SK-N-SH (cell line): ENCODE data around the gene KIAA0040. TPM values are rescaled to one million over a fixed set of nuclear protein-coding genes. Genes with fewer than 3 reads are reported as not detected.

ENCODE experiments used
- CTCF ChIA-PET: fragments of 300-600, 350-600 bp; formaldehyde crosslinking; extraction: SDS; loops from one replicate; lab custom pipeline; 2021; lab: Yijun Ruan, JAX
- POLR2A ChIA-PET: fragments of 350-600 bp; sonication (Branson Sonifier 250); formaldehyde crosslinking; extraction: SDS; loops from one replicate; lab custom pipeline; 2020; ENCODE audit warnings: antibody characterized with exemption, inconsistent platforms; lab: Yijun Ruan, JAX
- DNase-seq: peaks from one replicate; pipeline ENCODE4 v3.0.0; 2012
- H2AFZ ChIP-seq: fragments of 200-600 bp; sonication (generic); 2 replicates; pipeline ENCODE4 v1.8.1; 2016; ENCODE audit warnings: antibody characterized with exemption, mild to moderate bottlenecking, low read depth
- H3F3A ChIP-seq: fragments of 200-600 bp; sonication (generic); replicated peaks from 2 replicates; pipeline ENCODE3; 2016; ENCODE audit warnings: antibody characterized with exemption, mild to moderate bottlenecking; ENCODE audit not compliant: insufficient read depth
- H3K27ac ChIP-seq, 2 experiments: fragments of 200-500 bp in 1 of 2; fragments of 200-600 bp in 1 of 2; sonication (Bioruptor generic) in 1 of 2; sonication (generic), shearing (Covaris generic) in 1 of 2; 2 replicates each; pipeline versions ENCODE4 v1.5.1 to v1.6.1; 2014 to 2016; ENCODE audit warnings: low read depth in 2 of 2, inconsistent platforms in 1 of 2, low read length in 1 of 2, mild to moderate bottlenecking in 1 of 2, mixed read lengths in 1 of 2
- H3K27me3 ChIP-seq: fragments of 200-600 bp; sonication (generic), shearing (Covaris generic); 2 replicates; pipeline ENCODE4 v1.6.1; 2016; ENCODE audit warnings: mixed run types; ENCODE audit not compliant: insufficient read depth
- H3K36me3 ChIP-seq, 2 experiments: fragments of 200-500 bp in 1 of 2; fragments of 200-600 bp in 1 of 2; sonication (Bioruptor generic) in 1 of 2; sonication (generic) in 1 of 2; replicated peaks in 1 of 2; 2 replicates each; pipeline versions ENCODE3 to v1.5.1; 2014 to 2016; ENCODE audit warnings: low read length in 1 of 2, mild to moderate bottlenecking in 1 of 2; ENCODE audit not compliant: insufficient read depth in 2 of 2, control insufficient read depth in 1 of 2
- H3K4me1 ChIP-seq, 2 experiments: fragments of 200-500 bp in 1 of 2; fragments of 200-600 bp in 1 of 2; sonication (Bioruptor generic) in 1 of 2; sonication (generic), shearing (Covaris generic) in 1 of 2; 2 replicates each; pipeline versions ENCODE4 v1.5.1 to v1.6.1; 2014 to 2016; ENCODE audit warnings: low read depth in 1 of 2, low read length in 1 of 2, mixed run types in 1 of 2; ENCODE audit not compliant: insufficient read depth in 2 of 2, control insufficient read depth in 1 of 2
- H3K4me2 ChIP-seq: fragments of 200-600 bp; sonication (generic), shearing (Covaris generic); 2 replicates; pipeline ENCODE4 v1.6.1; 2017; ENCODE audit warnings: mixed run types
- H3K4me3 ChIP-seq, 2 experiments: fragments of 200-500 bp in 1 of 2; fragments of 200-600 bp in 1 of 2; sonication (Bioruptor generic) in 1 of 2; sonication (generic), shearing (Covaris generic) in 1 of 2; 2 replicates each; pipeline versions ENCODE4 v1.5.1 to v1.8.1; 2014 to 2016; ENCODE audit warnings: low read depth in 2 of 2, inconsistent platforms in 1 of 2, low read length in 1 of 2, mild to moderate bottlenecking in 1 of 2, mixed read lengths in 1 of 2, moderate library complexity in 1 of 2
- H3K79me2 ChIP-seq: fragments of 200-600 bp; sonication (generic); 2 replicates; pipeline ENCODE4 v1.8.1; 2017; ENCODE audit warnings: mild to moderate bottlenecking; ENCODE audit not compliant: insufficient read depth
- H3K9ac ChIP-seq: fragments of 200-600 bp; sonication (generic); 2 replicates; pipeline ENCODE4 v1.6.1; 2017; ENCODE audit warnings: mixed run types
- H3K9me2 ChIP-seq: fragments of 200-600 bp; sonication (generic); 2 replicates; pipeline ENCODE4 v1.6.1; 2017; ENCODE audit warnings: mixed run types
- H3K9me3 ChIP-seq: fragments of 200-600 bp; sonication (generic); 2 replicates; pipeline ENCODE4 v1.6.1; 2017; ENCODE audit warnings: mixed run types, mild to moderate bottlenecking, moderate library complexity
- H4K20me1 ChIP-seq: fragments of 200-600 bp; sonication (generic); 2 replicates; pipeline ENCODE4 v1.6.1; 2017; ENCODE audit warnings: mild to moderate bottlenecking, mixed run types; ENCODE audit not compliant: insufficient read depth
- EP300 ChIP-seq, 2 experiments: IDR thresholded peaks; 2 replicates each; pipeline versions ENCODE4 v1.4.0 to v1.6.1; 2012; ENCODE audit warnings: borderline replicate concordance in 1 of 2, low read depth in 1 of 2, low read length in 1 of 2
- FOXJ3 ChIP-seq: sonication (generic); formaldehyde crosslinking; IDR thresholded peaks from 2 replicates; pipeline ENCODE4 v1.5.1; 2020; ENCODE audit warnings: mild to moderate bottlenecking, missing genetic modification reagents
- GATA2 ChIP-seq: sonication (generic); formaldehyde crosslinking; IDR thresholded peaks from 2 replicates; pipeline ENCODE4 v1.5.0; 2020; ENCODE audit warnings: mild to moderate bottlenecking, missing genetic modification reagents
- MAX ChIP-seq: IDR thresholded peaks from 2 replicates; pipeline ENCODE4 v1.4.0; 2012; ENCODE audit warnings: low read depth
- MXI1 ChIP-seq: IDR thresholded peaks from 2 replicates; pipeline ENCODE4 v1.6.1; 2012; ENCODE audit warnings: mild to moderate bottlenecking, low read depth, low read length, improper control_type of control experiment
- NFIC ChIP-seq: IDR thresholded peaks from 2 replicates; pipeline ENCODE4 v1.4.0; 2012; ENCODE audit warnings: borderline replicate concordance
- NRF1 ChIP-seq: IDR thresholded peaks from 2 replicates; pipeline ENCODE4 v1.6.1; 2012; ENCODE audit warnings: low read depth, mild to moderate bottlenecking, low read length
- PBX3 ChIP-seq: IDR thresholded peaks from 2 replicates; pipeline ENCODE4; 2012
- POLR2AphosphoS5 ChIP-seq: IDR thresholded peaks from 2 replicates; pipeline ENCODE4 v1.6.1; 2012; ENCODE audit warnings: low read depth, low read length
- REST ChIP-seq: IDR thresholded peaks from 2 replicates; pipeline ENCODE4 v1.6.1; 2012; ENCODE audit warnings: mild to moderate bottlenecking, low read depth, low read length, moderate library complexity
- RXRA ChIP-seq: IDR thresholded peaks from 2 replicates; pipeline ENCODE4 v1.4.0; 2012; ENCODE audit warnings: low read depth, mild to moderate bottlenecking, borderline replicate concordance
- SIN3A ChIP-seq: IDR thresholded peaks from 2 replicates; pipeline ENCODE4 v1.6.1; 2012; ENCODE audit warnings: low read depth, mild to moderate bottlenecking, low read length, moderate library complexity, borderline replicate concordance
- SMC3 ChIP-seq: IDR thresholded peaks from 2 replicates; pipeline ENCODE4 v1.6.1; 2012; ENCODE audit warnings: low read depth, low read length, improper control_type of control experiment
- TAF1 ChIP-seq: IDR thresholded peaks from 2 replicates; pipeline ENCODE4 v1.6.1; 2012; ENCODE audit warnings: low read depth, mild to moderate bottlenecking, low read length, moderate library complexity, borderline replicate concordance
- TEAD4 ChIP-seq: IDR thresholded peaks from 2 replicates; pipeline ENCODE4 v1.4.0; 2012; ENCODE audit warnings: mild to moderate bottlenecking, borderline replicate concordance; ENCODE audit not compliant: insufficient read depth
- USF2 ChIP-seq: fragments of 150-350 bp; IDR thresholded peaks from 2 replicates; pipeline ENCODE4 v1.6.1; 2017; ENCODE audit warnings: antibody characterized with exemption, low read length, low read depth, borderline replicate concordance
- YY1 ChIP-seq: IDR thresholded peaks from 2 replicates; pipeline ENCODE4 v1.4.0; 2012; ENCODE audit warnings: low read depth, mild to moderate bottlenecking
- WGBS: methylation state at CpG from one replicate; pipeline ENCODE4 v1.1.6; 2017; ENCODE audit warnings: low lambda C conversion rate; 5-methylcytosine and 5-hydroxymethylcytosine counted together
- polyA plus RNA-seq, 3 experiments: library from polyadenylated mRNA; depleted of rRNA; stranded (reverse); fragments of >200 nt; gene quantifications; 2 replicates each; pipeline ENCODE4 v1.2.3, GENCODE V29; 2012
- TF ChIP-seq, protein P1 (sequence below): IDR thresholded peaks from 2 replicates; pipeline ENCODE4 v1.4.0; 2012; ENCODE audit warnings: low read depth, borderline replicate concordance

KIAA0040 gene
- polyA plus RNA-seq, 1 of the 3 experiments (the other 2 are of a cell fraction), result 0.08 TPM

- H3K9me2 ChIP-seq, result no peaks in the 10 kb centered on the region
- H3K4me3 ChIP-seq, result no peak overlapping the region
- CTCF ChIA-PET, result interaction anchor here (0.6 to 2.1 kb wide), 2 partner anchors 39 to 67 kb away, joined by 3 to 7 read pairs; no protein-coding TSS in a partner anchor
- WGBS, result 20% methylated on average over 10 of the region's 10 CpGs
- no peak for DNase-seq
- H2AFZ ChIP-seq, result no peak overlapping the region
- H3K4me2 ChIP-seq, result no peak overlapping the region
- H3K9me3 ChIP-seq, result 0 out of 2 replicates have a peak, but pooled peaks cover 6% of the 10 kb centered on the region
- no peaks in the 10 kb centered on the region for H4K20me1 ChIP-seq
- H3K4me1 ChIP-seq, result peaks cover 0 to 12% of the 10 kb centered on the region in 2 experiments; a peak in 2 of 4 replicates
- no peaks in the 10 kb centered on the region for H3K79me2 ChIP-seq
- H3F3A ChIP-seq, result no peaks in the 10 kb centered on the region
- H3K9ac ChIP-seq, result no peak overlapping the region
- TF ChIP-seq POLR2AphosphoS5 (no peak), SMC3 (no peak), TEAD4 (no peak), PBX3 (no peak), YY1 (no peak), SIN3A (no peak), FOXJ3 (CRISPR knock-in tag) (no peak), RXRA (no peak), MAX (no peak), EP300 (IDR thresholded peaks at IDR 0.05; ENCODE audit: borderline replicate concordance in 1 of 2, low read depth in 1 of 2, low read length in 1 of 2) (no peak), TAF1 (no peak), NFIC (no peak), REST (no peak), USF2 (no peak), MXI1 (no peak), NRF1 (no peak), GATA2 (CRISPR knock-in tag) (no peak)
- TF ChIP-seq, protein P1, sequence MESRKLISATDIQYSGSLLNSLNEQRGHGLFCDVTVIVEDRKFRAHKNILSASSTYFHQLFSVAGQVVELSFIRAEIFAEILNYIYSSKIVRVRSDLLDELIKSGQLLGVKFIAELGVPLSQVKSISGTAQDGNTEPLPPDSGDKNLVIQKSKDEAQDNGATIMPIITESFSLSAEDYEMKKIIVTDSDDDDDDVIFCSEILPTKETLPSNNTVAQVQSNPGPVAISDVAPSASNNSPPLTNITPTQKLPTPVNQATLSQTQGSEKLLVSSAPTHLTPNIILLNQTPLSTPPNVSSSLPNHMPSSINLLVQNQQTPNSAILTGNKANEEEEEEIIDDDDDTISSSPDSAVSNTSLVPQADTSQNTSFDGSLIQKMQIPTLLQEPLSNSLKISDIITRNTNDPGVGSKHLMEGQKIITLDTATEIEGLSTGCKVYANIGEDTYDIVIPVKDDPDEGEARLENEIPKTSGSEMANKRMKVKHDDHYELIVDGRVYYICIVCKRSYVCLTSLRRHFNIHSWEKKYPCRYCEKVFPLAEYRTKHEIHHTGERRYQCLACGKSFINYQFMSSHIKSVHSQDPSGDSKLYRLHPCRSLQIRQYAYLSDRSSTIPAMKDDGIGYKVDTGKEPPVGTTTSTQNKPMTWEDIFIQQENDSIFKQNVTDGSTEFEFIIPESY, result no peak
- POLR2A ChIA-PET, result no interaction called here
- no peak overlapping the region for H3K27ac ChIP-seq
- H3K36me3 ChIP-seq, result no peaks in the 10 kb centered on the region
- H3K27me3 ChIP-seq, result no peaks in the 10 kb centered on the region
These were observed 25.4 kb upstream of the KIAA0040 start for GRCh38 chr1:175217721-175218531.
